Gastroesophageal sphincter (tissue), 4 donors: Measurements from ENCODE around the gene OR5K2. TPM values are rescaled to one million over a fixed set of nuclear protein-coding genes. Genes with fewer than 3 reads are reported as not detected.

ENCODE experiments used
- ATAC-seq: fragments of 150-250 bp; one replicate; pipeline ENCODE4 v1.9.1; 2016; ENCODE audit warnings: mild to moderate bottlenecking, moderate library complexity
- H3K27ac ChIP-seq, 4 donors: fragments of 200-600 bp; sonication (generic) in 3 of 4; 1 replicate in 3 of 4; 2 replicates in 1 of 4; pipeline ENCODE4 v1.5.1; 2016 to 2019
- H3K27me3 ChIP-seq: fragments of 200-600 bp; sonication (generic); one replicate; pipeline ENCODE4 v1.5.1; 2019
- H3K36me3 ChIP-seq, 2 donors: fragments of 200-600 bp; sonication (generic); one replicate each; pipeline ENCODE4 v1.5.1; 2019; ENCODE audit warnings: control low read depth in 1 of 2
- H3K4me1 ChIP-seq, 3 donors: fragments of 200-600 bp; sonication (generic); 1 replicate in 2 of 3; 2 replicates in 1 of 3; pipeline ENCODE4 v1.5.1; 2016 to 2019; ENCODE audit warnings: control low read depth in 2 of 3
- H3K4me3 ChIP-seq, 2 donors: fragments of 200-600 bp; sonication (generic); one replicate each; pipeline ENCODE4 v1.5.1; 2019; ENCODE audit warnings: mild to moderate bottlenecking in 1 of 2, moderate library complexity in 1 of 2
- H3K9me3 ChIP-seq, 3 donors: fragments of 200-600 bp; sonication (generic); one replicate each; pipeline ENCODE4 v1.5.1; 2017 to 2019; ENCODE audit warnings: control low read depth in 2 of 3
- EP300 ChIP-seq: sonication (generic); formaldehyde crosslinking; IDR thresholded peaks from one replicate; pipeline ENCODE4 v1.6.1; 2017; ENCODE audit warnings: antibody characterized with exemption, mild to moderate bottlenecking
- POLR2A ChIP-seq, 2 donors: fragments of 450-650 bp; IDR thresholded peaks; one replicate each; pipeline ENCODE4 v1.6.1; 2017; ENCODE audit warnings: antibody characterized with exemption in 2 of 2, mild to moderate bottlenecking in 2 of 2, moderate library complexity in 1 of 2
- POLR2AphosphoS5 ChIP-seq: sonication (generic); formaldehyde crosslinking; IDR thresholded peaks from one replicate; pipeline ENCODE4 v1.6.1; 2017; ENCODE audit warnings: antibody characterized with exemption
- WGBS, 2 donors: methylation state at CpG; one replicate each; pipeline ENCODE4 v1.1.5; 2018; ENCODE audit warnings: low coverage in 1 of 2; 5-methylcytosine and 5-hydroxymethylcytosine counted together
- total RNA-seq, 4 donors: library from RNA; depleted of rRNA; stranded (reverse); fragments of >200 nt; gene quantifications; one replicate each; pipeline ENCODE4 v1.1.0, GENCODE V29; 2016
- TF ChIP-seq, protein P1 (sequence below), 4 experiments: fragments of 200-600 bp in 2 of 4; fragments of 450-650 bp in 2 of 4; sonication (generic) in 1 of 4; IDR thresholded peaks; one replicate each; pipeline ENCODE4 v1.5.1; 2017 to 2019; ENCODE audit warnings: antibody characterized with exemption in 4 of 4, mild to moderate bottlenecking in 2 of 4, moderate library complexity in 2 of 4

OR5K2 gene
- total RNA-seq, 4 donors from 2014 or later, result not detected

GRCh38 chr3:98528474-98529346 is 31.2 kb downstream of the OR5K2 start:
- no peak for TF ChIP-seq EP300
- TF ChIP-seq, protein P1, sequence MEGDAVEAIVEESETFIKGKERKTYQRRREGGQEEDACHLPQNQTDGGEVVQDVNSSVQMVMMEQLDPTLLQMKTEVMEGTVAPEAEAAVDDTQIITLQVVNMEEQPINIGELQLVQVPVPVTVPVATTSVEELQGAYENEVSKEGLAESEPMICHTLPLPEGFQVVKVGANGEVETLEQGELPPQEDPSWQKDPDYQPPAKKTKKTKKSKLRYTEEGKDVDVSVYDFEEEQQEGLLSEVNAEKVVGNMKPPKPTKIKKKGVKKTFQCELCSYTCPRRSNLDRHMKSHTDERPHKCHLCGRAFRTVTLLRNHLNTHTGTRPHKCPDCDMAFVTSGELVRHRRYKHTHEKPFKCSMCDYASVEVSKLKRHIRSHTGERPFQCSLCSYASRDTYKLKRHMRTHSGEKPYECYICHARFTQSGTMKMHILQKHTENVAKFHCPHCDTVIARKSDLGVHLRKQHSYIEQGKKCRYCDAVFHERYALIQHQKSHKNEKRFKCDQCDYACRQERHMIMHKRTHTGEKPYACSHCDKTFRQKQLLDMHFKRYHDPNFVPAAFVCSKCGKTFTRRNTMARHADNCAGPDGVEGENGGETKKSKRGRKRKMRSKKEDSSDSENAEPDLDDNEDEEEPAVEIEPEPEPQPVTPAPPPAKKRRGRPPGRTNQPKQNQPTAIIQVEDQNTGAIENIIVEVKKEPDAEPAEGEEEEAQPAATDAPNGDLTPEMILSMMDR (IDR thresholded peaks at IDR 0.05), result no peak
- no peak for TF ChIP-seq POLR2AphosphoS5
- no peak for TF ChIP-seq POLR2A (IDR thresholded peaks at IDR 0.05)
- H3K27ac ChIP-seq, result no peak overlapping the region
- no peaks in the 10 kb centered on the region for H3K27me3 ChIP-seq
- no peak for ATAC-seq
- WGBS, 2 donors, result 39 to 56% methylated on average over 4 of the region's 4 CpGs
- H3K9me3 ChIP-seq, result no peaks in the 10 kb centered on the region
- H3K4me3 ChIP-seq, result no peak overlapping the region
- H3K4me1 ChIP-seq, result no peaks in the 10 kb centered on the region
- no peaks in the 10 kb centered on the region for H3K36me3 ChIP-seq

- ATAC-seq, result no peak
- H3K36me3 ChIP-seq, result no peaks in the 10 kb centered on the region
- H3K27ac ChIP-seq, result no peak overlapping the region
- no peaks in the 10 kb centered on the region for H3K27me3 ChIP-seq
- H3K4me1 ChIP-seq, result no peaks in the 10 kb centered on the region
- H3K4me3 ChIP-seq, result no peak overlapping the region
- TF ChIP-seq POLR2A (IDR thresholded peaks at IDR 0.05) (no peak), POLR2AphosphoS5 (no peak), EP300 (no peak)
- TF ChIP-seq, protein P1 (IDR thresholded peaks at IDR 0.05), result no peak
- H3K9me3 ChIP-seq, result no peaks in the 10 kb centered on the region
- 71 to 95% methylated on average over 3 to 7 of the region's 8 CpGs for WGBS, 2 donors
Observed at GRCh38 chr3:98529856-98530459, 32.5 kb downstream of the OR5K2 start.

DNA sequence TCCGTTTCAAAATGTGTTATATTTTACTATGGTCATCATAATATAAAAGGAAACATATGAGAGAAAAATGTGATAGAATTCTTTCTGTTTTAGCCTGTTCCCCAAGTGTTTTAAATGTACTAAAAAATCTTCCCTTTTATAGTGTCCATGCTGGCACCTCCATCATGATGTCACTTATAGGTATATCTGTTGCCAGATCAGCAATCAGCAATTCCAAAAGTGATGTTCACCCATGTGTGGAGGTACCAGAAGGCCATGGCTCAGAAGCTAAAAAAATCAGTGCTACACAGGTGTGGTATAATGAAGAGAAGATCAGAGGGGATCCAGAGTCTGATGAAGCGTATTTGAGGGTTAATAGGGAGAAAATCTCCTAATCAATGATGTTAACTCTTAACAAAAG is 33.2 kb downstream of the OR5K2 start:
- Histone ChIP-seq H3K27me3 (no peaks in the 10 kb centered on the region), H3K4me1 (no peaks in the 10 kb centered on the region), H3K27ac (no peak overlapping the region), H3K36me3 (no peaks in the 10 kb centered on the region), H3K9me3 (no peaks in the 10 kb centered on the region), H3K4me3 (no peak overlapping the region)
- TF ChIP-seq EP300 (no peak), POLR2A (IDR thresholded peaks at IDR 0.05) (no peak)
- 76 to 90% methylated on average over 2 of the region's 2 CpGs for WGBS, 2 donors
- no peak for ATAC-seq

- TF ChIP-seq POLR2A (IDR thresholded peaks at IDR 0.05) (no peak), EP300 (no peak), POLR2AphosphoS5 (no peak)
- TF ChIP-seq, protein P1 (IDR thresholded peaks at IDR 0.05), result no peak
- H3K4me3 ChIP-seq, result no peak within 1 kb of the TSS
- 66 to 87% methylated on average over 7 of the region's 7 CpGs for WGBS, 2 donors
- H3K27me3 ChIP-seq, result no peaks in the 10 kb centered on the region
- no peak within 1 kb of the TSS for H3K27ac ChIP-seq
- no peaks in the 10 kb centered on the region for H3K9me3 ChIP-seq
- no peaks in the 10 kb centered on the region for H3K4me1 ChIP-seq
- no peaks in the 10 kb centered on the region for H3K36me3 ChIP-seq
- ATAC-seq, result no peak
Observed at GRCh38 chr3:98531622-98532274, 34.3 kb downstream of the OR5K2 start, which contains the start of gene GPR15. Gene GPR15 (plus strand): TSS chr3:98531978. CDS start chr3:98532034, 56 bp downstream.

GRCh38 chr3:98532275-98532637 is 34.8 kb downstream of the OR5K2 start:
- Histone ChIP-seq H3K36me3 (no peaks in the 10 kb centered on the region), H3K27me3 (no peaks in the 10 kb centered on the region), H3K4me3 (no peak overlapping the region), H3K27ac (no peak overlapping the region), H3K9me3 (no peaks in the 10 kb centered on the region), H3K4me1 (no peaks in the 10 kb centered on the region)
- WGBS, 2 donors, result 67 to 100% methylated on average over 2 to 4 of the region's 5 CpGs
- ATAC-seq, result no peak
- TF ChIP-seq POLR2AphosphoS5, result no peak
